ENCODE measurements around the gene FAM9B.

- TF ChIP-seq CTCF (conservative IDR thresholded peaks at IDR 0.05): no peak
- TF ChIP-seq EZH2 (IDR thresholded peaks at IDR 0.05; ENCODE audit: low read depth): no peak
These were observed 40.4 kb upstream of the FAM9B start for GRCh38 chrX:9074326-9074725.

Measured in PC-9 (cell line).